H1 (cell line): ENCODE measurements around the gene CSNK2A3. TPM values are rescaled to one million over a fixed set of nuclear protein-coding genes. Genes with fewer than 3 reads are reported as not detected.

Source experiments
- CEBPB ChIP-seq: IDR thresholded peaks from 2 replicates; pipeline ENCODE4 v1.6.1; 2012; ENCODE audit warnings: low read depth, low read length
- JUND ChIP-seq: IDR thresholded peaks from 2 replicates; pipeline ENCODE4 v1.6.1; 2011; ENCODE audit warnings: mild to moderate bottlenecking, improper control_type of control experiment, low read length
- SP1 ChIP-seq: IDR thresholded peaks from 2 replicates; pipeline ENCODE4 v1.6.1; 2011; ENCODE audit warnings: low read depth, low read length
- polyA plus RNA-seq, 7 experiments: library from polyadenylated mRNA; depleted of rRNA in 3 of 7; stranded (reverse) in 5 of 7; unstranded in 2 of 7; fragments of >200 nt in 5 of 7; fragments of 200-250 nt in 2 of 7; gene quantifications; 1 replicate in 5 of 7; 2 replicates in 1 of 7; 4 replicates in 1 of 7; pipeline versions ENCODE4 v1.2.1 to v1.2.3, GENCODE V29; 2011 to 2013; ENCODE audit warnings: missing spikeins in 2 of 7, mixed read lengths in 2 of 7
- total RNA-seq: library from RNA; stranded (reverse); fragmentation: NEBNext Ultra II Directional; extraction: Animal tissue kit (Norgen Biotek cat#: 25700); gene quantifications from 2 replicates; pipeline ENCODE4 v1.2.1, GENCODE V29; 2021

CSNK2A3 gene
- total and polyA plus RNA-seq, 2 of the 8 experiments (the other 6 are each of a cell fraction or from before 2014, with no cell fraction given) = 0.69 to 1.0 TPM

DNA sequence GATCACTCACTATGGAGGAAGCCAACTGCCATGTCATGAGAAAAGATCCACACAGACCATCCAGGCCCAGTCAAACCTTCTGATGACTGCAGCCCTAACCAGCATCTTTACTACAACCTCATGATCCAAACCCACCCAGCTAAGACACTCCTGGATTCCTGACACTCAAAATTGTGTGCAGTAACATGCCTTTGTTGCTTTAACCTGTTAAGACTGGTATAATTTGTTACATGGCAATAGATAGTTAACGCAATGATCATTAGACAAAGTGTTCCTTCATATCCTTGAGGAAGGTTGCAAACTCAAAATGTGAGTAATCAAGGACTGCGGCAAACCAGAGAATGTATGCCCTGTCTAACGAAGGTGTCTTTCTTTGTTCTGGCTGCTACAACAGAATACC is 47.1 kb upstream of the CSNK2A3 start (continued):
- no peak for TF ChIP-seq JUND
- no peak for TF ChIP-seq CEBPB
- TF ChIP-seq SP1 = no peak
